PC-3 (cell line): ENCODE data around the gene SAMD10.

ENCODE experiments used
- EZH2 ChIP-seq: fragments of 300-600 bp; sonication (generic); IDR thresholded peaks from one replicate; pipeline ENCODE4 v1.6.1; 2017; ENCODE audit warnings: antibody characterized with exemption, mild to moderate bottlenecking, low read length; ENCODE audit not compliant: unreplicated experiment
- EZH2phosphoT487 ChIP-seq: fragments of 300-600 bp; sonication (generic); IDR thresholded peaks from 2 replicates; pipeline ENCODE4 v1.6.1; 2018; ENCODE audit warnings: mild to moderate bottlenecking, antibody characterized with exemption, low read length, borderline replicate concordance

DNA sequence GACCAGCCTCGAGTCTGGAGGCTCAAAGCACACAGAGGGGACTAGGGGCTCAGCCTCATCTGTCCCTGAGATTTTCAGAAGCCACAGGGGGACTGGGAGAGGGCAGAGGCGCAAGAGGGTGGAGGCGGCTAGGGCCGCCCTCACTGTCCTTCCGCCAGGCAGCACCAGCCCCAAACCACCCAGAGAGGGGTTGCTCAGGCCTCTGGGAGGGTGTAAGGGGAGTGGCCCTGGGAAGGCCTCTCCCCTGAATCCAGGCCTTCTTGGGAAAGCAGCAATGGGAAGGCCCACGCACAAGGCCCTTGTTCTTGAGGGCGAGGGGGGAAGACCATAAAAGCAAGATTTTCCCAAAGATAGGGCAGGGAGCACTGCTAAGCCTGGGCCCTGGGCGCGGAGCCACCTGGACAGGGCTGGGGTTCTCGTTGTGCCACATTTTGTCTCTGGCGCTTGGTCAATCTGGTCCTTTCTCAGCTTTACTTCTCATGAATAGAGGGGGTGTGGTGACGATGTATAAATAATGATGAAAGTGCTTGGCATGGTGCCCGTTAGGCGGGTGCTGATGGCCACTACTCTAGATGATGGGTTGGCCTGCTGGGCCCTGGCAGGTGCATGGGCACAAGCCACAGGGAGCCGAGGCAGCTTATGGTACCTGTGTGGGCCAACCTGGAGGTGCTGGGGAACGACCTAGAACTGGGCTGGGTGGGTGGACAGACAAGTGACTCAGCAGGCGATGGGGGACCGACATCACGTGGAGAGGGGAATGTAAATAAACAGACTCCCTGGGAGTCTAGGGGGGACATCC is 4.8 kb downstream of the SAMD10 start:
- no peak for TF ChIP-seq EZH2
- no peak for TF ChIP-seq EZH2phosphoT487
